ENCODE data around the gene PUSL1. TPM values are rescaled to one million over a fixed set of nuclear protein-coding genes. Genes with fewer than 3 reads are reported as not detected.

PUSL1 gene, protein sequence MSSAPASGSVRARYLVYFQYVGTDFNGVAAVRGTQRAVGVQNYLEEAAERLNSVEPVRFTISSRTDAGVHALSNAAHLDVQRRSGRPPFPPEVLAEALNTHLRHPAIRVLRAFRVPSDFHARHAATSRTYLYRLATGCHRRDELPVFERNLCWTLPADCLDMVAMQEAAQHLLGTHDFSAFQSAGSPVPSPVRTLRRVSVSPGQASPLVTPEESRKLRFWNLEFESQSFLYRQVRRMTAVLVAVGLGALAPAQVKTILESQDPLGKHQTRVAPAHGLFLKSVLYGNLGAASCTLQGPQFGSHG
- polyA plus RNA-seq (ENCODE audit: insufficient read length): 6.9 TPM
- long read RNA-seq, donor 1, transcript PUSL1-201 (8 exons, 1,287 nt): major isoform, 9 of 78 reads
- long read RNA-seq, donor 1, partial matches to known transcripts: 49 of 78 reads
- long read RNA-seq, donor 1, other reads (novel, unspliced or antisense): 20 of 78 reads
- long read RNA-seq, donor 2, transcript PUSL1-201 (8 exons, 1,287 nt): major isoform, 5 of 101 reads
- long read RNA-seq, donor 2, partial matches to known transcripts: 77 of 101 reads
- long read RNA-seq, donor 2, other reads (novel, unspliced or antisense): 19 of 101 reads
- long read RNA-seq, donor 3, partial matches to known transcripts: 0 of 2 reads
- long read RNA-seq, donor 3, other reads (novel, unspliced or antisense): 0 of 2 reads
- long read RNA-seq, donor 4: 0 reads
- long read RNA-seq, donor 5, partial matches to known transcripts: 60 of 76 reads
- long read RNA-seq, donor 5, other reads (novel, unspliced or antisense): 12 of 76 reads
- long read RNA-seq, donor 6, partial matches to known transcripts: 30 of 32 reads
- long read RNA-seq, donor 6, other reads (novel, unspliced or antisense): 0 of 32 reads
- long read RNA-seq, donor 7, transcript PUSL1-201 (8 exons, 1,287 nt): major isoform, 6 of 67 reads
- long read RNA-seq, donor 7, partial matches to known transcripts: 44 of 67 reads
- long read RNA-seq, donor 7, other reads (novel, unspliced or antisense): 17 of 67 reads
- long read RNA-seq, donor 8, partial matches to known transcripts: 10 of 27 reads
- long read RNA-seq, donor 8, other reads (novel, unspliced or antisense): 13 of 27 reads

- DNase-seq: peak; percentile 86
These were observed at the start of gene PUSL1, which contains the start of gene ACAP3 for GRCh38 chr1:1307923-1308755. TSS of gene PUSL1 (plus strand) at chr1:1308597. CDS start at chr1:1308644, 47 bp downstream. TSS of gene ACAP3 (minus strand) at chr1:1307930. CDS start at chr1:1307815, 115 bp downstream.

DNA sequence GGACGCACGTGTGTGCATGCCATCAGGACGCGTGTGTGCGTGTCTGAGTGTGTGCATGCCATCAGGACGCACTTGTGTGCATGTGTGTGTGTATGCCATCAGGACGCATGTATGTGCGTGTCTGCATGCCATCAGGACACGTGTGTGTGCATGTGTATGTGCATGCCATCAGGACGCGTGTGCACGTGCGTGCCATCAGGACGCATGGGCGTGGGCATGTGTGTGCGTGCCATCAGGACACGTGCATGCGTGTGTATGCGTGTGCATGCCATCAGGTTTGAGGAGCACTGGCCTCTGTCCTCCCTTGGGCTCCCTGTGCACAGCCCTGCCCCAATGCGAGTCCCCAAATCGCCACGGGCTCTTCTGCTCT lies 49.3 kb upstream of the PUSL1 start:
- DNase-seq: no peak

- no peak for DNase-seq
These were observed 48.9 kb upstream of the PUSL1 start for GRCh38 chr1:1259540-1259939.

DNA sequence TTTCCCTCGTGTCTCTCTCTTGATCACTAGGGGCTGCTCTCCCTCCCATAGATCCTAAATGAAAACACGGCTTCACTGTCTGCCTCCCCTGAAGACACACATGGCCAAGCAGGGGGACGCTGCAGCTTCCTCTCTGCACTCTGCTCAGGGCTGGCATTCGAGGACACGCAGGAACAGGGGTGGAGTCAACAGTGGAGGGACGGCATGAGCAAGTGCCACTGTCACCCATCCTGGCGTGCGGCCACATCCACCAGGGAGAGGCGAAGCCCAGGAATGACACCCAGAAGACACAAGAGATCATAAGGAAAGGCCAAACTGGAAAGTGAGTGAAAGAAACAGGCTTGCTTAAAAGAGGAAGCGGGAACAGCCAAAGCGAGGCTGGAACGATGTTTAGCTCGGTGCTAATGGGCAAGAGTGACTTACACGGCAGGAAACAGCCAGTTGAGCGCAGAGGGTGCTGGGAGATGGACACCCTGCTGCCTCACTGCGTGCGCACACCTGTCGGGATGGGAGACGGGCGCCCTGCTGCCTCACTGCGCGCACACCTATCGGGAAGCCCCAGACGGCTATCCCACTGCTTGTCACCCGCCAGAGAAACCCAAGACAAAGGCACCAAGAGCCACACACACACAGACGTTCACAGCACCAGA lies 48.3 kb upstream of the PUSL1 start:
- DNase-seq: no peak

DNA sequence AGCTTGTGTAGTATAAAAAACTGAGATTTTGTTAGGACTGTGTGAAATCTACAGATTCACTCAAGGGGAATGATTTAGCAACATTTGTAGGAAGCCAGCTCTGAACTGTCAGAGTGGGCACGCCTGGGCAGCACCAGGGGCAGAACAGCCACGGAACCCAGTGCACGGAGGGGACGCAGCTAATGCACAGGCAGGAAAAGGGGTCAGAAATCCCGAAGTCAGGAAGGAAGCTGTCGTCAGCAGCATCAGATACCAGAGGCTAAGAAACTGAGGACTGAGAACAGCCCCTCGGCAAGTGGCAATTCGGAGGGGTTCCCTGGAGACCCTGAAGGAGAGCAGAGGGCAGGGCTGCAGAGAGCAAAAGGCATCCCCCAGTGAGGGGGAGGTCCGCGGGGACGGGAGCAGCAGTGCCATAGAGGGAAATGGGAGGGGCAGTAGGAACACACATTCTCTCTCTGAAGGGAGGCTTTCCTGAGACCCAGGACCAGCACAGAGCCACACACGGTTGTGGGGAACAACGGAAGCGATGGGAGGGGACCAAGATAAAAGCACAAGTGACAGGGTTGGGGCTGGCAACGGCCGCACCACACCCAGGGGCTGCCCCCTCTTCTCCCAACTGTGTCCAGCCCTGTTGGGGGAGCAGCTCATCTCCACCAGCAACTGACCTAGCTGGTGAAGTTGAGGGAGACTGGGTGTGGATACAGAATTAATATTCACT lies 47.4 kb upstream of the PUSL1 start:
- DNase-seq: no peak

DNA sequence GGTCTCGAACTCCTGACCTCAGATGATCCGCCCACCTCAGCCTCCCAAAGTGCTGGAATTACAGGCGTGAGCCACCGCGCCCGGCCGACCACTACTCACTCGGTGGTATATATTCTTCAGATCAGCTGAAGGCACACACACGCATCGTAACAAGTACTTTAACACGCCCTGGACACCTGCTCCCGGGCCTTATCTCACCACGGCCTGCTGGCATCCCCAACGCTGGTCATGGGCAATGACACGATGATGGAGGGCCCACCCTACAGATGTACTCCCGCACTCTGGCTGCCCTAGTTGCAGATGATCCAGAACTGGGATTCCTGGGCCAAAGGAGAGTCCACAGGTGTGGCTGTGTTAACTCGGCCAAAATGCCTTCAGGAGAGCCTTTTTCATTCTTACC lies 46.3 kb upstream of the PUSL1 start:
- DNase-seq: no peak

DNA sequence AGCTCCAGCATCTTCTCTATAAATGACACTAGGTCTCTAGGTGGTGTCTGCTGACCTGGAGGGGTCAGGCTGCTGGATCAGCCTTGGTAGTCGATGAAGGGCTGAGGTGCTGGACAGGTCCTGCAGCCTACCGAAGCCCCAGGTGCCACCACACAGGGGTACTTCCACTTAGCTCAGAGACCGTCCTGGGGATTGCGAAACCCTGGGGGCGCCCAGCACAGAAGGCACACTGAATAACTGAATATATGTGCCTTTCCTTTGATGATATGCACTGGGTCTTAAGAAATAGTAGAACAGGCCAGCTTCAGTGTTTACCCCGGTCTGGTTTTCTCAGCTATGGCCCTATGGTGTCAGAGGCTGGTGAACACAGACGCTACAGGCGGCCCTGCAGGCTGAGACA lies 45.6 kb upstream of the PUSL1 start:
- DNase-seq: no peak

GRCh38 chr1:1264026-1264425 lies 44.4 kb upstream of the PUSL1 start:
- DNase-seq: no peak

DNA sequence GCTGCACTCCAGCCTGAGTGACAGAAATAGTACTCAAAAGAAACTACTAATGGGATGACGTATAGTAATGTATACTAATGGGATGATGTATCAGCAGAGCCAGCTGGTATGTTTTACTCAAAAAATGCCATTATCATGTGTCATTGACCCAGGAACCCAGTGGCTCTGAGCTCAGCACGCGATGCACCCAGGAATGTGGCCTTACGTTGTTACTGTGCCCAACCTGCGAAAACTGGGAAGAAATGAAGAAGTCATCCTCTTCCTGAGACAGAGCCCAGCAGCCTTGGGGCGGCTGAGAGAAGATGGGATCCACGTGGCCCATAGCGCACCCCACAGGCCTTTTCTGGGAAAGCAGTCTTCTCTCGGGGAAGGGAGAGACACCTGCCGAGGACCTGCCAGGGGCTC lies 43.5 kb upstream of the PUSL1 start:
- no peak for DNase-seq

GRCh38 chr1:1267488-1268283 lies 40.7 kb upstream of the PUSL1 start:
- DNase-seq: no peak

DNA sequence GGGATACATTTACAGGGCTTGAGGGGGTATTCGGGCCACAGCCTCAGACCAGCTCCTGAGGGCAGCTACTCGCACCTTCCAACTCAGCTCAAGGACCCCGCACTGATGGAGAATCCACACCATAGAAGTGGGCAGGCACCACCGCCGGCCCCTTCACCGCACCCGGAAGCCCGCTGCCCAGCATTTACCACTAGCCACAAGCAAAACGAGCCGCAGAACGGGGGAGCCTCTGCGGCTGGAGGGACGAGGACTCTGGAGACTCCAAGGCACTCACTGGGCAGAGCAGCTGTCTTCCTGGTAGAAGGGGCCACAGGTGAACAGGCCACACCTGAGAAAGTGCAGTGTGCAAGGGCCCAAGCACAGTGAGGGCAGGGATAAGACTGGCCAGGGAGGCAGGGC lies 40.1 kb upstream of the PUSL1 start:
- DNase-seq: no peak

DNA sequence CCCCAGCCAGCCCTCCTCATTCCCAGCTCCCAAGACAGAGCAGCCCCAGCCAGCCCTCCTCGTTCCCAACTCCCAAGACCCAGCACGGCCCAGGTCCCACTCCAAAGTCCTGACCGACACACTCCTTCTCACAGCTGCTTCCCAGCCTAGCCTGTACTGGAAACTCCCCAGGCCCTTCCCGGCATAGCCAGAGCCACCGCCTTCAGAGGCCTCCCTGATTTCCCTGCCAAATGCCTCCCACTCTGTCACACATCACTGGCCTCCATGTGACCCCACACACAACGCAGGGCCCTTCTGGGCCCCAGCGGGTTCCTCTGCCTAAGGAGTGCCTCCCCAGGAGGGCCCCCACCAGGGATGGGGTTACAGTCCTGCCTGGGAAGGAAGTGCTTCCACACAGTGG lies 37.6 kb upstream of the PUSL1 start:
- DNase-seq: no peak

- DNase-seq: no peak
These were observed 35.8 kb upstream of the PUSL1 start for GRCh38 chr1:1272341-1273208.

DNA sequence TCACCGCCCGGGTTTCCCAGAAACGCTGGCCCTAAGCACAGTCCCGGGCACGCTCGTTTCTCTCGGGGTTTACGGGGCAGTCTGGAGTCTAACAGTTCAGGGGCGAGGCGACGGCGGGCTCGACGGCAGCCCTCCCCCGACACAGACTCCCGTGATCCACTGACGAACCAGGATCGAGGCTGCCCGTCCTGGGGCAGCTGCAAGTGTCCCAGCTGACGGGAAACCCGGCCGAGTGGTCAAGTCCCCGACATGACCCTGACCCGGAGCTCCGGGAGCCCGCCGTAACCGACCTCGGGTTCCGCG lies 35.2 kb upstream of the PUSL1 start:
- no peak for DNase-seq

GRCh38 chr1:1273512-1274298 lies 34.7 kb upstream of the PUSL1 start, which contains the start of gene UBE2J2:
TSS of gene UBE2J2 (minus strand) at chr1:1273854. CDS start at chr1:1267992, 5,862 bp downstream.
- peak; percentile 84 for DNase-seq

- DNase-seq: no peak
These were observed 34.0 kb upstream of the PUSL1 start for GRCh38 chr1:1274299-1274930.

DNA sequence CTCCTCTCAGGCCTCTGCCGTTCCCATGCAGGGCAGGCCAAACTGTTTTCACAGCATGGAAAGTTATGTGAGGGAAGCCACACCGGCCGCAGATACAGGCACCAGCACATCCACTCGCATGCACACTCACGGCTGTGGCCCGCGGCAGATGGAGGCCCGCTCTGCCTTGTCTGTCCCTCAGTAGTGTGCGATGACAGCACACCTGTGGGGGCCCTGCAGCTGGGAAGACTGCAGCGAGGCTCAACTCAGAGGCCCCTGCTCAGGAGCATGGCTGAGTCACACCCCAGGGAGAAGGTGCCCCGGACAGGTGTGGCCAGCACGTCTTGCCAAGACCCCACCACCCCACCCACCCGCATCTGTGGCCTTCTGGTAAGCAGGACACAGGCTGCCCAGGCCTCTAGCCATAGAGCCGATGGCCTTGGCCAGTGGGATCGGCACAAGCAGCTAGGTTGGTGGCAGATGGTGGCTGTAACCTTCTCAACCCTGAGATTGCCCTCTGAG lies 33.4 kb upstream of the PUSL1 start:
- DNase-seq: no peak
